HG03045 (cell line): ENCODE data around the gene TRIM24.

Source experiments
- ATAC-seq: cut with Tn5 transposase; IDR thresholded peaks from one replicate; pipeline ENCODE4 v1.9.1; 2021; ENCODE audit warnings: mild to moderate bottlenecking, moderate library complexity; ENCODE audit not compliant: unreplicated experiment

The TRIM24 gene

GRCh38 chr7:138613630-138614029 is 153.6 kb downstream of the TRIM24 start:
- ATAC-seq = no peak

DNA sequence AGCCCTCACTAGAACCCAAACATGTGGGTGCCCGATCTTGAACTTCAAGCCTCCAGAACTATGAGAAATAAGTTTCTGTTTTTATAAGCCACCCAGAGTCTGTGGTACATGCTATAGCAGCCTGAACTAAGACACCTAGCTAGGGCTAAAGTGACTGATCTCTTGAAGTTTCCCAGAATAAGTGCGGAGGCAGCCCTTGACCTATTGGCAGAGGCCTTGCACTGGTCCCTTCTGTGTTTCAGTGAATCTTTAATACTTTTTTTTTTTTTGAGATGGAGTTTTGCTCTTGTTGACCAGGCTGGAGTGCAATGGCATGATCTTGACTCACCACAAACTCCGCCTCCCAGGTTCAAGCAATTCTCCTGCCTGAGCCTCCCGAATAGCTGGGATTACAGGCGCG is 156.0 kb downstream of the TRIM24 start:
- ATAC-seq = no peak

GRCh38 chr7:138618506-138618905 is 158.4 kb downstream of the TRIM24 start:
- ATAC-seq = no peak

DNA sequence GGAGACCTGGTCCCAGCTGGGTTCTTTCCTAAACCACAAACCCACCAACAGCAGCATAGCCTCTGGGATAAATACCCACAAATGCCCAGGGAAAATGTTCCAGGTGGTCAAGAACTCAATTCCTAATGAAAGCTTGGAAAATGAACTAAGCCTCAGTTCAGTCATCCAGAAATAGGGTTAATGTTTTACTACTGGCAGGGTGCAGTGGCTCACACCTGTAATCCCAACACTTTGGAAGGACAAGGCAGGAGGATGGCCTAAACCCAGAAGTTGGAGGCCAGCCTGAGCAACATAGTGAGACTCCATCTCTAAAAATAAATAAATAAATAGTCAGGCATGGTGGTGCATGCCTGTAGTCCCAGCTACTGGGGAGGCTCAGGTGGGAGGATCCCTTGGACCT is 158.9 kb downstream of the TRIM24 start:
- no peak for ATAC-seq

DNA sequence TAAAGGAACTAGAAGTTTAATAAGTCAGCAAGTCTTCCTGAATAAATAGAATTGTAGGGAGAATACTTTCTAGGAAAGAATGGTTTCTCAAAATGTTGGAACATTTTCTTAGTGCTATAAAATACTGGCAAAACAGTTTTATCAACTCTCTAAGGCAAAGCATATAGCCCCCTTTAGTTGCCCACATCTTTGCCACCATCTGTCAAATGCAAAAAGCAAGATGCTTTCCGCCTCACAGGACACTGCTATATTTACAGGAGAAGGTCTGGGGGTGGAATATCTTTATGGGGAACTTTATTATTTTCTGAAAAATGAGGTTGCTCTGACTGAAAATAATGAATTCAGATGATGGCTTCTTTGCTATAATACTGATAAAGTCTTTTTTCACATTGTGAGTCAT is 162.8 kb downstream of the TRIM24 start:
- ATAC-seq = no peak

DNA sequence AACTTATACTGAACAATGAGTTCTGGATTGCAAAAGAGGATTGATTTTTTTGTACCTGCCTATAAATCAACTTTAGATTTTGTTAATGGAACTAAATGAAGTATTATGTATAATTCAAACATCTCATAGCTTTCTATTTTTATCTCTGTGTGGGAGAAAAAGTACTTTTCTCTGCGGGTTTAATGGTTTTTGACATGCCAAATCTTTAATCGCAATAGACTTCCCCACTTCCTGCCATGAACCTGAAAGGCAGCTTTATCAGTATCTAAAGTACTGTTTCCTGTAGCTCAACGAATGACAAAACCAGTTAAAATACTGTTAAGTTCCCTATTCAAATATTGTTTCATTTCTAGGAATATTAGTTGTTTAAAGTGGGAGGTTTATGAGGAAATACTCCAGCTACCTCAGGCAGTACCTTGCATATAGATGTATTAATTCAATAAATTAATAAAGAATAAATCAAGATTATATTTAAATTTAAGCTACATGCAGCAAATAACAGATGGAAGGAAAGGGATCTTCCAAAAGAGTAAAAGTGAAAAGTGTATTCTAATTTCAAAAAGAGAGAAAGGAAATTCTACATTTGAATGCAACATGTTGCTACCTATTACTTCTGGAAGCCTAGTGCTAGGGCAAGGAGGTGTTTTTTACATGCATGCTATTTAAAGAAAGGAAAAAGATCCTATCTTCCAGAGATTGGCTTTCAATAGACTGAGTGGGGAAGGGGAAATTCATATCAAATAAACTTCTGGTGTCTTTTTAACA is 165.2 kb downstream of the TRIM24 start:
- no peak for ATAC-seq

DNA sequence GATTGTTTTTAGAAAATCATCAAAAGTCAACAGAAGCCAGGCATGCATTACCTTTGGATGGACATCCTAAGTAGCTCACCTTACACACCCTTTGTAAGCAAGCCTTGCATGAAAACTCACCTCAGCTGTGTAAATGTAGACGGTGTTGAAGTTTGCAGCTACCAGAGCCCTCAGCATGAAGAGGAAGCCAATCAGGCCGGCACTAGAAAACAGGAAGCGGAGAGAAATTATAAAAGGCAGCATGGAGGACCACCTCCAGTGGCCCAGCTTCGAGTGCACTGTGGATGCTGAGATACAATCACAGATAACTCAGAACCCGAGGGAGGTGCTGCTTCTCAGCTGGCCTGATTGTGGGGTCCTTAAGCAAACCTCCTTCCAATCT is 165.8 kb downstream of the TRIM24 start:
- ATAC-seq = no peak

DNA sequence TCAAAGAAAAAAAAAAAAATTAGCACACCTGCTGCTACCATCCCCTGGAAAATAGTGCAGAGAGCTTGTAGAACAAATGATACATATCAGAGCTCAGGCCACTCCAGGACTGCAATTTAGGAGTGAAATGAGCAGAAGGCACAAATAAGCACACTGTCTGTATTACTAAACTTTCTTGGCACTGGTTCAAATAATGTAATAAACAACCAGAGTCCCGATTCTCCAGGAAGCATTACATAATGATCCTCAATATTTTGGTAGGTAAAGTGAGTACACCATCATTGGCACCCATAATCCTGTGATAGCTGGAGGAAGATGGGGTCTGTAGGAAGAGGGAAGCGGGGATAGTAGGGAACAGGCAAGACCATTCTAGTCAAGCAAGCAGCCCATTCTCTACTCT is 166.8 kb downstream of the TRIM24 start:
- ATAC-seq = no peak

DNA sequence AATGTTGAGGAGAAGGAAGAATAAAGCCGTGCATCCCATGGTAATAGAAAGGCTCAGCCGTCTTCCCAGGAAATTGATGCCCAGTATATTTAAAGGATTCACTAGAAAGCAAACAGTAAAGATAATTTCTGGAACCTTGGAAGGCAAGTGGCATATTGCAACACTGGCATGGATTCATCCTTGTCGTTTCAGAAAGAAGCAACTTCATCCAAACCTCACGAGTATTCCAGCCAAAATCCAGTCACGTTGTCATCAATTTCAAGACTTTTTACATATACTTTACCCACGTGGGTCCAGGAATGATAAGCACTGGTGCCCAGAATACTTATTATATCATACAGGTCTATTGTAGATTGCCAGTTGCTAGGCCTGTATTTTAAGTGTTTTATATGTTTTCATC is 167.3 kb downstream of the TRIM24 start:
- ATAC-seq = no peak

GRCh38 chr7:138630059-138630610 is 170.1 kb downstream of the TRIM24 start:
- ATAC-seq = no peak

GRCh38 chr7:138632384-138632783 is 172.3 kb downstream of the TRIM24 start:
- no peak for ATAC-seq

- no peak for ATAC-seq
These were observed 173.0 kb downstream of the TRIM24 start for GRCh38 chr7:138632826-138633602.
